Aorta (tissue), 5 donors: ENCODE results near the gene ITGA7. TPM values are rescaled to one million over a fixed set of nuclear protein-coding genes. Genes with fewer than 3 reads are reported as not detected.
A peak's percentile ranks its signal among the peaks of the same experiment; 100 is the strongest.

Experiments used
- ATAC-seq: fragments of 200-7000 bp; cut with Tn5 transposase; one replicate; pipeline ENCODE4 v1.9.1; 2022; ENCODE audit warnings: moderate library complexity; ENCODE audit not compliant: low FRiP score
- DNase-seq, 2 donors: peaks; one replicate each; pipeline ENCODE4 v3.0.0-alpha.2; 2020
- H3K27ac ChIP-seq, 2 donors: one replicate each; pipeline ENCODE4 v1.5.1; 2013; ENCODE audit warnings: low read length in 2 of 2, mild to moderate bottlenecking in 2 of 2, moderate library complexity in 2 of 2, control low read depth in 1 of 2, inconsistent platforms in 1 of 2, low read depth in 1 of 2
- H3K27me3 ChIP-seq, 2 donors: one replicate each; pipeline ENCODE4 v1.6.1; 2013; ENCODE audit warnings: control low read depth in 1 of 2, low read length in 1 of 2, mild to moderate bottlenecking in 1 of 2, moderate library complexity in 1 of 2; ENCODE audit not compliant: insufficient read depth in 2 of 2, control insufficient read depth in 1 of 2
- H3K36me3 ChIP-seq, 2 donors: one replicate each; pipeline ENCODE4 v1.6.1; 2013; ENCODE audit warnings: control low read depth in 1 of 2, low read length in 1 of 2, mild to moderate bottlenecking in 1 of 2; ENCODE audit not compliant: insufficient read depth in 2 of 2, control insufficient read depth in 1 of 2
- H3K4me1 ChIP-seq, 2 donors: one replicate each; pipeline ENCODE4 v1.6.1; 2013; ENCODE audit warnings: low read length in 2 of 2, control low read depth in 1 of 2, mild to moderate bottlenecking in 1 of 2, moderate library complexity in 1 of 2; ENCODE audit not compliant: insufficient read depth in 2 of 2, control insufficient read depth in 1 of 2
- H3K4me3 ChIP-seq, 2 donors: one replicate each; pipeline ENCODE4 v1.5.1; 2013; ENCODE audit warnings: low read length in 2 of 2, control low read depth in 1 of 2, mild to moderate bottlenecking in 1 of 2
- H3K9me3 ChIP-seq: one replicate; pipeline ENCODE4 v1.6.1; 2013; ENCODE audit warnings: mild to moderate bottlenecking, low read length; ENCODE audit not compliant: control insufficient read depth
- WGBS, 2 donors: extraction: QIAGEN DNeasy Blood & Tissue Kit; methylation state at CpG; one replicate each; pipeline ENCODE4 v1.1.7; 2013; 5-methylcytosine and 5-hydroxymethylcytosine counted together
- intact Hi-C, 2 donors: fragments of 100-400 bp; cut with DNase I; formaldehyde crosslinking; loops; one replicate each; pipeline versions ENCODE4 v1.14.2 to v1.15.0; 2022
- polyA plus RNA-seq, 2 donors: library from polyadenylated mRNA; stranded (reverse); fragments of 200-250 nt; gene quantifications; one replicate each; pipeline ENCODE4 v1.2.3, GENCODE V29; 2013
- total RNA-seq, 2 donors: library from RNA; stranded (reverse); fragmentation: NEBNext Ultra II Directional; extraction: Animal tissue kit (Norgen Biotek cat#: 25700); gene quantifications; one replicate each; pipeline ENCODE4 v1.2.1, GENCODE V29; 2021
- donor health status: healthy with polysubstance abuse.
- donor health status: Bipolar disorder and iron deficiency.
- donor health status: DM: no; HTN: no; CAD: no.
- donor health status: DM: no; HTN: no; CAD: no.
- donor health status: DM: yes; HTN: yes; CAD: no.

The ITGA7 gene
- total and polyA plus RNA-seq, 4 donors, result 76.1 to 747 (median 548) TPM

GRCh38 chr12:55744340-55745030 lies 36.8 kb upstream of the ITGA7 start:
- no peaks in the 10 kb centered on the region for H3K27me3 ChIP-seq
- H3K4me3 ChIP-seq, result no peak overlapping the region
- no peak for DNase-seq
- no peaks in the 10 kb centered on the region for H3K9me3 ChIP-seq
- peak; percentile 27 for ATAC-seq
- peaks cover 0 to 2% of the 10 kb centered on the region in 2 donors for H3K36me3 ChIP-seq
- no peak overlapping the region for H3K27ac ChIP-seq
- intact Hi-C loops, result loop anchor here (5.0 kb wide), 3 partner anchors 38 to 198 kb away; partner anchors contain the start of gene DNAJC14 (in 1 of the 2)
- 4 to 8% methylated on average over 11 of the region's 11 CpGs for WGBS, 2 donors
- no peaks in the 10 kb centered on the region for H3K4me1 ChIP-seq

GRCh38 chr12:55743406-55744339 lies 36.0 kb upstream of the ITGA7 start:
- ATAC-seq (peak; percentile 37), DNase-seq (peak; percentile 77 to 87)
- Histone ChIP-seq H3K4me1 (no peaks in the 10 kb centered on the region), H3K36me3 (no peaks in the 10 kb centered on the region), H3K27me3 (no peaks in the 10 kb centered on the region), H3K27ac (peak overlapping the region in 1 of 2 donors; percentile 87), H3K9me3 (no peaks in the 10 kb centered on the region), H3K4me3 (peak overlapping the region; percentile 75 to 97)
- intact Hi-C loops, result loop anchor here (5.0 kb wide), 2 partner anchors 84 to 199 kb away; partner anchors contain the start of gene DNAJC14 (in 1 of the 2)
- 0% methylated on average over 58 to 73 of the region's 73 CpGs for WGBS, 2 donors

- Histone ChIP-seq H3K4me1 (no peaks in the 10 kb centered on the region), H3K27ac (peak within 1 kb of the TSS in 1 of 2 donors; percentile 87), H3K36me3 (no peaks in the 10 kb centered on the region), H3K9me3 (no peaks in the 10 kb centered on the region), H3K4me3 (peak within 1 kb of the TSS; percentile 75 to 97), H3K27me3 (no peaks in the 10 kb centered on the region)
- peak; percentile 87 to 93 for DNase-seq
- intact Hi-C loops, result loop anchor here (5.0 kb wide), 2 partner anchors 84 to 199 kb away; partner anchors contain the start of gene DNAJC14 (in 1 of the 2)
- WGBS, 2 donors, result 0 to 1% methylated on average over 17 to 51 of the region's 53 CpGs
- ATAC-seq, result peak; percentile 71
Observed at GRCh38 chr12:55742719-55743405, 35.2 kb upstream of the ITGA7 start, which contains the start of gene GDF11. TSS of gene GDF11 (plus strand) at chr12:55743122. CDS start at chr12:55743317, 195 bp downstream.

- ATAC-seq (no peak), DNase-seq (no peak)
- Histone ChIP-seq H3K4me1 (no peaks in the 10 kb centered on the region), H3K4me3 (no peak overlapping the region), H3K9me3 (no peaks in the 10 kb centered on the region), H3K27me3 (no peaks in the 10 kb centered on the region), H3K36me3 (no peaks in the 10 kb centered on the region), H3K27ac (no peak overlapping the region)
- intact Hi-C loops, result loop anchor here (2.0 to 5.0 kb wide), 3 partner anchors 85 to 200 kb away; partner anchors contain the start of gene DNAJC14 (in 1 of the 2)
- 19 to 22% methylated on average over 3 of the region's 3 CpGs for WGBS, 2 donors
Observed at GRCh38 chr12:55741931-55742680, 34.4 kb upstream of the ITGA7 start.

- intact Hi-C loops, result loop anchor here (5.0 to 10.0 kb wide), 3 partner anchors 58 to 226 kb away; partner anchors contain the start of genes CDK2 (in 1 of the 2) and PMEL (in 1 of the 2)
- Histone ChIP-seq H3K36me3 (no peaks in the 10 kb centered on the region), H3K4me1 (no peaks in the 10 kb centered on the region), H3K4me3 (no peak overlapping the region), H3K9me3 (no peaks in the 10 kb centered on the region), H3K27ac (no peak overlapping the region), H3K27me3 (no peaks in the 10 kb centered on the region)
- DNase-seq (no peak), ATAC-seq (no peak)
- WGBS, 2 donors, result 58 to 62% methylated on average over 2 of the region's 2 CpGs
Observed at GRCh38 chr12:55739025-55739378, 31.3 kb upstream of the ITGA7 start.

GRCh38 chr12:55738123-55739024 lies 30.7 kb upstream of the ITGA7 start:
- intact Hi-C loops, result loop anchor here (5.0 to 10.0 kb wide), 3 partner anchors 59 to 226 kb away; partner anchors contain the start of genes CDK2 (in 1 of the 2) and PMEL (in 1 of the 2)
- no peaks in the 10 kb centered on the region for H3K27me3 ChIP-seq
- peak overlapping the region in 1 of 2 donors; percentile 80 for H3K27ac ChIP-seq
- ATAC-seq (peak; percentile 90), DNase-seq (peak; percentile 91 to 92)
- no peaks in the 10 kb centered on the region for H3K9me3 ChIP-seq
- WGBS, 2 donors, result 0 to 1% methylated on average over 14 of the region's 14 CpGs
- no peaks in the 10 kb centered on the region for H3K36me3 ChIP-seq
- no peaks in the 10 kb centered on the region for H3K4me1 ChIP-seq
- H3K4me3 ChIP-seq, result peak overlapping the region; percentile 52 to 81

GRCh38 chr12:55737581-55738122 lies 29.9 kb upstream of the ITGA7 start:
- Histone ChIP-seq H3K9me3 (no peaks in the 10 kb centered on the region), H3K27me3 (no peaks in the 10 kb centered on the region), H3K36me3 (no peaks in the 10 kb centered on the region), H3K4me3 (no peak overlapping the region), H3K4me1 (no peaks in the 10 kb centered on the region), H3K27ac (peak overlapping the region in 1 of 2 donors; percentile 80)
- intact Hi-C loops, result loop anchor here (2.0 to 10.0 kb wide), 4 partner anchors 57 to 227 kb away; partner anchors contain the start of genes CDK2 (in 1 of the 2) and PMEL (in 1 of the 2)
- 2% methylated on average over 4 of the region's 4 CpGs for WGBS, 2 donors
- no peak for DNase-seq
- ATAC-seq, result peak; percentile 9
